ENCODE measurements around the gene DHCR24. TPM values are rescaled to one million over a fixed set of nuclear protein-coding genes. Genes with fewer than 3 reads are reported as not detected.

Gene DHCR24
- total RNA-seq, 1 donor from 2014 or later: 417 TPM

DNA sequence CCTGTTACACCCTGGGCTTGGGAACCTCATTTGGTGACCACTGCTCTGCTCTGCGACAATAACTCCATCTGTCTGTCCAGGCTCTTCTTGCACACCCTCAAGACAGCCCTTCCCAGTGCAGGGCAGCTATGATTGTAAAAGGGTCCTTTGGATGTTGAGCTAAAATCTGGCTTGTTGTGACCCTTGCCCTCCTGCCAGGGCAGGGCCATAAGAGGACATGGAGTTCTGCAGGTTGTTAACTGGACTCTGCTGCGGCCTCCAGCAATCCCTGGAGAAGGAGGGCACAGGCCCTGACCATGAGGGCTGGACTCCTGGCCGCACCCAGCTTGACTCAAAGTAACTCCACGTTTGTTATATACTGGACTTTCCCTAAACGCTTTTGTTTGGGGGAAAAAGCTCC is 41.2 kb downstream of the DHCR24 start:
- H3K27ac Mint-ChIP-seq (ENCODE audit: unreplicated experiment): no peak overlapping the region
- DNase-seq (ENCODE audit: low read depth, low spot score): no peak
- peak overlapping the region; percentile 8 for H3K4me3 Mint-ChIP-seq
- TF ChIP-seq, protein P1, sequence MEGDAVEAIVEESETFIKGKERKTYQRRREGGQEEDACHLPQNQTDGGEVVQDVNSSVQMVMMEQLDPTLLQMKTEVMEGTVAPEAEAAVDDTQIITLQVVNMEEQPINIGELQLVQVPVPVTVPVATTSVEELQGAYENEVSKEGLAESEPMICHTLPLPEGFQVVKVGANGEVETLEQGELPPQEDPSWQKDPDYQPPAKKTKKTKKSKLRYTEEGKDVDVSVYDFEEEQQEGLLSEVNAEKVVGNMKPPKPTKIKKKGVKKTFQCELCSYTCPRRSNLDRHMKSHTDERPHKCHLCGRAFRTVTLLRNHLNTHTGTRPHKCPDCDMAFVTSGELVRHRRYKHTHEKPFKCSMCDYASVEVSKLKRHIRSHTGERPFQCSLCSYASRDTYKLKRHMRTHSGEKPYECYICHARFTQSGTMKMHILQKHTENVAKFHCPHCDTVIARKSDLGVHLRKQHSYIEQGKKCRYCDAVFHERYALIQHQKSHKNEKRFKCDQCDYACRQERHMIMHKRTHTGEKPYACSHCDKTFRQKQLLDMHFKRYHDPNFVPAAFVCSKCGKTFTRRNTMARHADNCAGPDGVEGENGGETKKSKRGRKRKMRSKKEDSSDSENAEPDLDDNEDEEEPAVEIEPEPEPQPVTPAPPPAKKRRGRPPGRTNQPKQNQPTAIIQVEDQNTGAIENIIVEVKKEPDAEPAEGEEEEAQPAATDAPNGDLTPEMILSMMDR (conservative IDR thresholded peaks at IDR 0.05): no peak
- no peaks in the 10 kb centered on the region for H3K4me1 Mint-ChIP-seq
- no peaks in the 10 kb centered on the region for H3K27me3 Mint-ChIP-seq (ENCODE audit: low read depth)
- peaks cover 45% of the 10 kb centered on the region for H3K36me3 Mint-ChIP-seq (ENCODE audit: low read depth)
- H3K9me3 Mint-ChIP-seq: peaks cover 3% of the 10 kb centered on the region

DNA sequence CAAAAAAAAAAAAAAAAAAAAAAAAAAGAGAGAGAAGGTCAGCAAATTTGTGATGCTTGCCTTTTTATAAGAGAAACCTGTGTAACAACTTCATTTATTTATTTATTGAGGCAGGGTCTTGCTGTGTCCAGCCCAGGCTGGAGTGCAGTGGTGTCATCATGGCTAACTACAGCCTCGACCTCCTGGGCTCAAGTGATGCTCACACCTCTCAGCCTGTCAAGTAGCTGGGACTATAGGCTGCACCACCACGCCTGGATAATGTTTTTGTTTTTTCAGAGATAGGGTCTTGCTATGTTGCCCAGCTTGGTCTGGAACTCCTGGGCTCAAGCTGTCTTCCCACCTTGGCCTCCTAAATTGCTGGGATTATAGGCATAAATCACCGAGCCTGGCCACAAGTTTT is 42.4 kb downstream of the DHCR24 start:
- Mint-ChIP-seq H3K36me3 (ENCODE audit: low read depth) (peaks cover 43% of the 10 kb centered on the region), H3K9me3 (peaks cover 8% of the 10 kb centered on the region), H3K4me3 (no peak overlapping the region), H3K27me3 (ENCODE audit: low read depth) (no peaks in the 10 kb centered on the region), H3K4me1 (no peaks in the 10 kb centered on the region), H3K27ac (ENCODE audit: unreplicated experiment) (no peak overlapping the region)
- TF ChIP-seq, protein P1 (conservative IDR thresholded peaks at IDR 0.05): no peak
- no peak for DNase-seq (ENCODE audit: low read depth, low spot score)

DNA sequence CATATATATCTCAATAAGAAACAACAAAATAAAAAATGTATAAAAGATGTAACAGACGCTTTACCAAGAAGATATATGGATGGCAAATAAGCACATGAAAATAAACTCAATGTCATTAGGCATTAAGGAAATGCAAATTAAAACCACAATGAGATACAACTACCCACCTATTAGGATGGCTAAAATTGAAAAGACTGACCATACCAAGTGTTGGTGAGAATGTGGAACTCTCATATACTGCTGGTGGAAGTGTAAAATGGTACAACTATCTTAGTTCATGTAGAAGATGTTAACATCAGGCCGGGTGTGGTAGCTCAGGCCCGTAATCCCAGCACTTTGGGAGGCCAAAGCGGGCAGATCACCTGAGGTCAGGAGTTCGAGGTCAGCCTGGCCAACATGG is 43.5 kb downstream of the DHCR24 start:
- Mint-ChIP-seq H3K4me1 (no peaks in the 10 kb centered on the region), H3K9me3 (peaks cover 10% of the 10 kb centered on the region), H3K27me3 (ENCODE audit: low read depth) (no peaks in the 10 kb centered on the region), H3K4me3 (no peak overlapping the region), H3K36me3 (ENCODE audit: low read depth) (peaks cover 37% of the 10 kb centered on the region), H3K27ac (ENCODE audit: unreplicated experiment) (no peak overlapping the region)
- TF ChIP-seq, protein P1 (conservative IDR thresholded peaks at IDR 0.05): no peak
- no peak for DNase-seq (ENCODE audit: low read depth, low spot score)

DNA sequence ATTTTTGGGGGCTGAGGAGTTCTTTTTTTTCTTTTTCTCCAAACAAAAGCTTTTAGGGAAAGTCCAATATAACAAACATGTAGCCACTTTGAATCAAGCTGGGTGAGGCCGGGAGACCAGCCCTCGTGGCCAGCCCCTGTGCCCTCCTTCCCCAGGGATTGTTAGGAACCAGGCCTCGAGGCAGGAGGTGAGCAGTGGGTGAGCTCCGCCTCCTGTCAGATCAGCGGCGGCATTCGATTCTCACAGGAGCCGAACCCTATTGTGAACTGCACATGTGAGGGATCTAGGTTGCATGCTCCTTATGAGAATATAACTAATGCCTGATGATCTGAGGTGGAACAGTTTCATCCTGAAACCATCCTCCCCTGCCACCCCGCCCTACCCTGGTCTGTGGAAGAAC is 44.0 kb downstream of the DHCR24 start:
- TF ChIP-seq, protein P1 (conservative IDR thresholded peaks at IDR 0.05): no peak
- no peaks in the 10 kb centered on the region for H3K4me1 Mint-ChIP-seq
- H3K27ac Mint-ChIP-seq (ENCODE audit: unreplicated experiment): no peak overlapping the region
- H3K9me3 Mint-ChIP-seq: peaks cover 10% of the 10 kb centered on the region
- no peaks in the 10 kb centered on the region for H3K27me3 Mint-ChIP-seq (ENCODE audit: low read depth)
- no peak for DNase-seq (ENCODE audit: low read depth, low spot score)
- H3K36me3 Mint-ChIP-seq (ENCODE audit: low read depth): peaks cover 33% of the 10 kb centered on the region
- H3K4me3 Mint-ChIP-seq: peak overlapping the region; percentile 49

DNA sequence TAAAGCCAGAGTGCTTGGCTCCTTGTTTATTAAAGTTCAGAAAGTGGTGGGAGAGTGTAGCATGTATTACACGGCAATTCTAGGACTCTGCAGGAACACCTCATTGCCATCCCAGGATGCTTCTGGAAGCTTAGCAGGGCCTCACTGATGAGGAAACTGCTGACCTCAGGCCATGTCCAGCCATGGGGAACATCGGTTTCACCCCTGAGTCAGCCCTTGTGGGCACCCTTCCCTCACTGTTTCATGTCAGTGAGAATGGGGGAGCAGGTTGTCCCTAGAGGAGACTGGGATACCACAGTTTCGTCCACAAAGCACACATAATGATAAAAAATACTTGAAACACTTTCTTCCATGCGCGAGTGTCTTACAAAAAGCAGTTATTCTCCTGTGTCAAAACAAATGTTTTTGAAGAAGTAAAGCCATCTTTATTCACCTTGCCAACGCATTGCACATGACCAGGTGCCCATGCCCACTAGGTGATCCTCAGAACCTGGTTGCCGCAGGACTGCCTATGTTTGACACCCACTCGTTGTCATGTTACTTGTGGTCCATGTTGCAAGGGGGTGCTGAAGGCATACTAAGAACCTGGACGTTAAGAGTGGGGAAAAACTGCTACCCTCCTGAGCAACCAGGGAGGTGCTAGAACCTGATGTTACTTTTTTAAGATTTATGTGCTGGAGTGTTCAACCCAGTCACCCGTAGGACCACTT is 44.6 kb downstream of the DHCR24 start:
- peak overlapping the region; percentile 49 for H3K4me3 Mint-ChIP-seq
- H3K36me3 Mint-ChIP-seq (ENCODE audit: low read depth): peaks cover 31% of the 10 kb centered on the region
- DNase-seq (ENCODE audit: low read depth, low spot score): no peak
- no peaks in the 10 kb centered on the region for H3K27me3 Mint-ChIP-seq (ENCODE audit: low read depth)
- H3K9me3 Mint-ChIP-seq: peaks cover 10% of the 10 kb centered on the region
- H3K4me1 Mint-ChIP-seq: no peaks in the 10 kb centered on the region
- TF ChIP-seq, protein P1 (conservative IDR thresholded peaks at IDR 0.05): no peak
- H3K27ac Mint-ChIP-seq (ENCODE audit: unreplicated experiment): no peak overlapping the region

Data from neural crest cell (in vitro differentiated cells).